G401 (cell line): Measurements from ENCODE around the gene SLC18A2. TPM values are rescaled to one million over a fixed set of nuclear protein-coding genes. Genes with fewer than 3 reads are reported as not detected.
A peak's percentile ranks its signal among the peaks of the same experiment; 100 is the strongest.

Source experiments
- DNase-seq: peaks from one replicate; pipeline ENCODE4 v3.0.0-alpha.2; 2015; ENCODE audit warnings: low spot score
- in situ Hi-C: cut with HindIII; loops from 2 replicates; pipeline ENCODE4 v1.10.0; 2016; ENCODE audit warnings: low sequenced_read_pairs, mixed read lengths
- total RNA-seq: library from RNA; depleted of rRNA; stranded (reverse); fragments of >200 nt; shearing (Covaris generic); gene quantifications from 2 replicates; pipeline ENCODE4 v1.2.3, GENCODE V29; 2014; rRNA removed

Gene SLC18A2
- total RNA-seq, result not detected in 2 replicates

DNA sequence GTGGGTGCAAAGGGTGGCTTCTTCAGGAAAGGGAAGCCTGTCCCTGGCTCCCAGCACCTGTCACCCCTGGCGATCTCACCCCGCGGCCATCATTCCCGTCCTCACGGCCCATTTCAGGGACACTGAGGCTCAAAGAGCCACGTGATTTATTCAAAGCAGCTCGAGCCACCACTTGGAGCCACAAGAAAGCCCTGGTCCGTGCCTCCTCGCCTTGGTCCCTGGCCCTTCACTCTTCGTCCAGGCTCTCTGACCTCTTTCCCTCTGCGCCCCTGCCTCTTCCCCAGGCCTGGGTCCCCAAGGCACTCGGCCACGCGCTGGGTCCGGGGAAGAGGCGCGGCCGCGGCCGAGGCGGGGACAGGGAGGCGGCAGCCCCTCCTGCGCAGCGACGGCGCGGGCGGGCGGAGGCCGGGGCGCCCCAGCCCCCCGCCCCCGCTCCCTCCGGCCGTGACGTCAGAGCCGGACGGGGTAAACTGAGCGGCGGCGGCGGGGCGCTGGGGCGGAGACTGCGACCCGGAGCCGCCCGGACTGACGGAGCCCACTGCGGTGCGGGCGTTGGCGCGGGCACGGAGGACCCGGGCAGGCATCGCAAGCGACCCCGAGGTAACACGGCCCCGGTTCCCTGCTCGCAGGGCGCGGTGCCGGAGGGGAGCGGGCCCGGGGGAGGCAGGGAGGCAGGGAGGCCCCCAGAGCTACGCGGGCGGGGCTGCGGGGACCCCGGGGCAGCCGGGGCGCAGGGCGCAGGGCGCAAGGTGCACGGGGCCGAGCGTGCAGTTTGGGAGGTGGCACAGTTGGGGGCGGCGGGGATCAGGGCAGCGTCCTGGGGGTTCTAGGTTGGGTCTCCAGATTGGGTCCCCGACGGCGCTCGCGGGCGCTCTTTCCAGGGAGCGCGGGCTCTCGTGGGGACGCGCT is at the start of gene SLC18A2:
SLC18A2 (plus strand) TSS at position 494 of the 909 bp plus-strand sequence. CDS start 580 bp downstream, outside the sequence.
- in situ Hi-C loops, result no loop called here
- no peak for DNase-seq

DNA sequence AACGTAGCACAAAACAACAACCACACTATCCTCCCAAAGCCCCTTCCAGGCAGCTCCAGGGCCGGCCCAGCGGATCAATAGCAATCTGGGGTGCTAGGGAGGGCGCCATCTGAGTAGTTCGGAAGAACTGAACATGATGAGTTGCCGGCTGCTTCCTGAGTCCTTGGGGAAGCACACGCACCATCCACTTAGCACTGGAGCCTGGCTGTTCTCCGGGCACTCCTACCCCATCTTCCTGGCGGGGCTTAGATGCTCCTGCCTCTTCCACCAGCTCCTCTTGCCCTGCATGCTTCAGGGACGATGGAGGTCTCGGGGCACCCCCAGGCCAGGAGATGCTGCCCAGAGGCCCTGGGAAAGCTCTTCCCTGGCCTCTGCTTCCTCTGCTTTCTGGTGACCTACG is 43.7 kb upstream of the SLC18A2 start, which contains the start of gene KCNK18:
KCNK18 (plus strand) TSS at position 301 of the 400 bp plus-strand sequence; CDS start at position 301, 0 bp downstream.
- no peak for DNase-seq
- in situ Hi-C loops, result no loop called here

DNA sequence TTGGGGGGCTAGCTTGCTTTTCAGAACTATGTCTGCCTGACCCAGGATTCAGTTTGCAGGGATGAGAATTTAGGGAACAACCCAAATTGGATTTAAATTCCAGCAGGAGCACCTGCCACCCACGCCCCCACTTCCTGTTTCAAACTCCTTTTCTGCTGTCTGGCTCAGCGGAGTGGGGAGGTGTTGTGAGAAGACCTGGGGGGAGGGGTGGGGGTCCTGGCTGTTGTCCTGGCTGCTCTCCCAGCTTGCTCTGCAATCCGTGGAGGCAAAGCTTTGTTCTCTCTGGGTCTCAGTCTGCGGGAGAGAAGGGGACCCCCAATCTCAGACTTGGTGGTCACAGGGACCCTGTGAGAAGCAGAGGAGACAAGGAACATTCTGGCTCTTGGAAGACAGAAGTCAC is 42.8 kb upstream of the SLC18A2 start:
- in situ Hi-C loops, result no loop called here

DNA sequence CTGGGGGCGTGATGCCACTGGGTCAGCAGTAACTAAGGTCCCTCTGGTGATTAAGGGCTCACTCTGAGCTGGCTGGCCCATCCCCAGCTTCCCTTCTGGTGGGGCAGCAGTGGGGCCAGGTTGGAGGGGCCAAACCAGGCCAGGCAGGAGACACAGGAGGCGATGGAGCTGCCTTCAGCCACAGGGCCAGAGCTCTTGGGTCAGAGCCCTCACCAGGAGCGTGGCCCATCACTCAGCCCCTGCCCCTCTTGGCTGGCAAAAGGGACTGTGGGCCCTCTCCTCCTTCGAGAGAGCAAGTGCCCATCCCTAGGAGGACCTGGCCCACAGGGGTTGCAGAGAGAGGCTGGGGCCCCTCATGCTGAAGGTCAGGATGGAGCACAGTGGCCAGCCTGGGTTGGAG is 39.1 kb upstream of the SLC18A2 start:
- no peak for DNase-seq
- in situ Hi-C loops, result no loop called here

More for the DNA sequence above, 42.8 kb upstream of the SLC18A2 start:
- DNase-seq, result no peak

DNA sequence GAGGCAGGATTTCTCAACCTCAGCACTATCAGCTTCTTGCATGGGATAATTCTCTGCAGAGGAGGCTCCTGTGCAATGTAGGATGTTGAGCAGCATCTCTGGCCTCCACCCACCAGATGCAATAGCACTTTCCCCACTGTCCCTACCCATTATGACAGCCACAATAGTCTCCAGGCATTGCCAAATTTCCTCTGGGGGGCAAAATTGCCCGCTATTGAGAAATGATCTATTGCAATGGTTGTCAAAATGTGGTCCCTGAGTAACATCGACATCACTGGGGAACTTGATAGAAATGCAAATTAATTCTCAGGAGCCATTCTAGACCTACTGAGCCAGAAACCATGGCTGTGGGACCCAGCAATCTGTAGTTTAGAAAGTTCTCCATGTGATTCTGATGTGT is 36.6 kb upstream of the SLC18A2 start:
- in situ Hi-C loops, result no loop called here
- DNase-seq, result no peak

DNA sequence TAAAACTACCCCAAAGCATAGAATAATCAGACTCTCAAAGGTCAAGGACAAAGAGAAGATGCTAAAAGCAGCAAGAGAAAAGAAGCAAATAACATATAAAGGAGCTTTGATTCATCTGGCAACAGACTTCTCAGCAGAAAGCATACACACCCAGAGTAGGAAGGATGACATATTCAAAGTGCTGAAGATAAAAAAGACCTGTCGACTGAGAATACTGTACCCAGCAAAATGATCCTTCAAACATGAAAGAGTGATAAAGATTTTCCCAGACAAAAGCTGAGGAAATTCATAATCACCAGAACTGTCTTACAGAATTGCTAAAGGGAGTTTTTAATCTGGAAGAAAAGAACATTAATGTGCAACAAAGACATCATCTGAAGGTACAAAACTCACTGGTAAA is 28.7 kb upstream of the SLC18A2 start:
- in situ Hi-C loops, result no loop called here
- no peak for DNase-seq

DNA sequence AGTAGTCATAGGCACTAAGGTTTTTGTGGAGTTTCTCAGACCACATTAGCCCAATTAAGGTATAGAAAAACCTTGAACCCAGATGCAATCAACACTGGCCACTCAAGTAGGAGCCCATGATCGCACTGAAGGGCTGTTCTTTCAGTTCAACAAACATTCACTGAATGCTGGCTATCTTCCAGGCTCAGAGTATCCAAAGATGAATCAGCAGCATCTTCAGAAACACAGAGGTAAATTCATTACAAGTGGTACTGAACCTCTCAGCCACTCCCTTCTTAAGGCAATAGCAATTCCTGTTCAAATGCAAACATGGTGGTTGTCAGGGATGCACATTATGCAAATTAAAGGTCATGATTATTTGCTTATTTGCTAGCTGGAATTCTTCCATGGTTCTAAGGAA is 26.5 kb upstream of the SLC18A2 start:
- in situ Hi-C loops, result no loop called here
- no peak for DNase-seq

DNA sequence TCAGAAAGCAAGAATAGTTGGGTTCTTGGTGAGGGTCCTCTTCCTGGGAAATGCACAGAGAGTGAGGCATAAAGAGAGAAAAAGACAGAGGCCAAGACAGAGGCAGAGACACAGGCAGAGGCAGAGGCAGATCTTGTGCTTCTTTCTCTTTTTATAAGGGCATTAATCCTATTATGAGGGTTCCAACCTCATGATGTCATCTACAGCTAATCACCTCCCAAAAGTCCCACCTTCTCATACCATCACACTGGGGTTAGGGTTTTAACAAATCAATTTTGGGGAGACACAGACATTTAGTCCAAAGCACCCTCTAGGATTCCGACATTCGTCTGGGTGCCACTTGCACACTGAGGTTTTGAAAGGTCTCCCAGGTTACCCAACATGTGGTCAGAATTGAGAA is 25.8 kb upstream of the SLC18A2 start:
- DNase-seq, result no peak
- in situ Hi-C loops, result no loop called here

DNA sequence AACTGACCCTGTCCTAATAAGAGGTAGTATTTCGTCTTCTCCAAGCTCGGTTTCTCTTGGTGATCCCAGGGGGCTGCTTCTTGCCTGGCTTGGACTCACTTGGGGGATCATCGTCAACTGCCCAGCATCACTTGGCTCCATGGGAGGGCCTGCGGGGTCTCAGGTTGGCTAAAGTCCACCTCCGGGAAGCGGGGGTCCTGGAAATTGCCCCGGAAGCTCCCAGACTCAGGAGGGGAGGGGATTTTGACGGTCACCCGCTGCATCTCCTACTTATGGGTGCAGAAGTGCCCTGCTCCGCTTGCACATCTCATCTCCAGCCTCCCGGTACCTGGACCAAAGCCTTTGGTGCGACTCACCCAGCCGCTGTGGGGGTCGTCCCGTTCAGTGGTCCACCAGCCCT is 24.9 kb upstream of the SLC18A2 start:
- no peak for DNase-seq
- in situ Hi-C loops, result no loop called here

DNA sequence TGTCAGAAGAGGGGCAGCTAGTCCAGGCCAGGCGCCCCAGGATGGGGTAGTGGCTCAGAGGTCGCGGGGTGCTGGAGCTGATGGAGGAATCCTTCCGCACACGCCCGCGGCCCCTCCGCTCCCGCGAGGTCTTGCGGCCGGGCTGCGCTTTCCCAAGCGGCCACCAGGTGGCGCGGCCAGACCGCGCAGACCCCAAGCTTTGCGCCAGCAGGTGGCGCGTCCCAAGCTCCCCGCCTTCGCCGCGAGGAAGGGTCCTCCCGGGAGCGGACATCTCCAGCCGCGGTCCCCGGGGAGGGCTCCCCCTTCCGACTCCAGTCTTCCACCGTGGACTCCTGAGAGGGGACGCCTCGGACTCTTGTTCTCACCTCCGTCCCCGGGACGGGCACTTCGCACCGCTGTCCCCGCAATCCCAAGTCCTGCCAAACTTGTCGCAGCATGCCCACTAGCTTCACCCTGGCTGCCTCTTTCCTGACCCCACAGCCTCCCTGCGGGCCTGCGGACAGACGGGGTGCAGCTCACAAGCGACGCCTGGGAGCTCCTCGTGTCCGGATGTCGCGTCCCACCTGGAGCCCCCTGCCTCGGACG is 24.2 kb upstream of the SLC18A2 start:
- in situ Hi-C loops, result no loop called here
- peak; percentile 34 for DNase-seq

DNA sequence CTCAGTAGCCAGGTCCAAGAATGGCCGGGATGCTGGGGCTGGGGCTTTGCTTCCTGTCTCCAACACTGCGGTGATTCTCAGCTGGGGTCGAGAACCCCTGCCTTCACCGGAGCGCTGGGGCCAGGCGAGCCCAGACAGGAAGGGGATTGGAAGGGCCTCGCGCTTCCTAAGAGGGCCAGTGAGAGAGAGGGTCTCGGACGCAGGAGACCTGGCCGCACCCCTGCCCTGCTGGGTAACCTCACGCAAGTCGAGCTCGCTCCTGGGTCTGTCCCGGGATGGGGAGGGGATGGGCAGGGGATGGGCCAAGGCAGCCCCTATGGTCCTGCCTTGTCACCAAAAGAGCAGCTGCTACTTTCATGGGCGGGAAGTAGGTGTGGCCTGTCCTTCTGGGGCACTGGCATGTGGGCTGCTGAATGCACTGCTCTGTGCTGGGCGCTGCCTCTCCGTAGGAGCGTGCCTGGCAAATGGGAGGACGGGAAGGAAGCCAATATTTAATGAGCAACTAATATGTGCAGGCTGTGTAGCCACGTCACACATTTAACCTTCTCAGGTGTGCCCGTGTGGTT is 23.6 kb upstream of the SLC18A2 start:
- no peak for DNase-seq
- in situ Hi-C loops, result no loop called here

DNA sequence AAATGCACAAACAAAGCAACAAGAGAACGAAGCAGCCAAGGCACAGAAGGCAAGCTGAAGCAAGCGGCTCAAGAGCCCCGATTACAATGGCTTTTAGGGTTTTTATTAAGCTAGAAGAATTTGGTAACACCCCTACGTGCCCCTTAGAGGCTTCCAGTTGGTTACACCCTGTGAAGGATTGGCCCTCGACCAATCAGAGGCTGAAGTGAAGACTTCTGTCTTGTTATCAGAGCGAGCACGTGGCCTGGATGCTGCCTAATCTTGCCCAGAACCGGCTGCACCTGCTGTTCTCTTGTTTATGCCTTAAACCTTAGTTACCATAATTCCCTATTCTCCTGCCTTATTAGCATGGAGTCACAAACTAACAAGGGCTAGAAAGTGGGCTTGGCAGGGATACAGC is 22.3 kb upstream of the SLC18A2 start:
- in situ Hi-C loops, result no loop called here
- DNase-seq, result no peak

DNA sequence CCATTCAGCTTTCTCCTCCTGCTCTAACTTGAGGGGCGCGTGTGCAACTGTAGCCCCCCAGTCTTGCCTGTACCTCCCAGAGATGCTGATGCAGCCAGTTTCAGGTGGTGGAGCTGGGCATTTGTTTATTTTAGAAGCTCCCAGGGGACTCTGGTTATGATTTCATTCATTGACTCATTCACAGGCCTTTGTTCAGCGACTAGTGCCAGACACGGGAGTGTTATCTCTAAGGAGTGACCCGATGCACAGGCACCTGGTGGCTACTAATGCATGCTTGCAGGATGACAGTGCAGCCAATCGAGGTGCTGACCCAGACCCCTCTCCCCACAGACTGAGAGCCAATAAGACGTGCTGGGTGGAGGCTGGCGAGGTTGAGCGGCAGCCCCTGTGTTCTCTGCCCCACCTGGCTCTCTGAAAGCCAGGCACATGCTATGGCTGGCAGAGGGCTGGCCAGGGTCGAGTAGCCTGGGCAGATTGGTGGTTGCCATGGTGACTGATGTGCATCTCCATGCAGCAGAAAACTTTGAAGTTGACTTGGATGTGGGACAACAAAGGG is 19.7 kb upstream of the SLC18A2 start:
- DNase-seq, result no peak
- in situ Hi-C loops, result no loop called here

DNA sequence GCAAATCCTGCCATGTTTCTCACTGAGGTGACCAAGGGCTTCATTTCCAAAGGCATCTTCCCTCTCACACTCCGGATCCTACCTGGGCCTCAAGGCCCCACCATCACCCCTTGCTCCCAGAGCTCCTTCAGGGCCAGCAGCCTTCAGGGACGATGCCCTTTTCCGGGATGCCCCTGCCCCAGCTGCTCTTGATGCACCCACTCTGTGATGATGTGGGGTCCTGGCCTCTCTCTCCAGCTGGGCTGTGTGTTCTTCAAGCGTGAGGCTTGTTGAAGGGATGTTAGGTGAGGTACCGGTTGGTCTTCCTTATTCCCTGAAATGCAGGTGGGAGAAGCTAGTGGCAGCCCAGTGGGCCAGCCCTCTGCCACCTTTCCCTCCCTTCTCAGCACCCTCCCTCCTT is 18.4 kb upstream of the SLC18A2 start:
- no peak for DNase-seq
- in situ Hi-C loops, result no loop called here

DNA sequence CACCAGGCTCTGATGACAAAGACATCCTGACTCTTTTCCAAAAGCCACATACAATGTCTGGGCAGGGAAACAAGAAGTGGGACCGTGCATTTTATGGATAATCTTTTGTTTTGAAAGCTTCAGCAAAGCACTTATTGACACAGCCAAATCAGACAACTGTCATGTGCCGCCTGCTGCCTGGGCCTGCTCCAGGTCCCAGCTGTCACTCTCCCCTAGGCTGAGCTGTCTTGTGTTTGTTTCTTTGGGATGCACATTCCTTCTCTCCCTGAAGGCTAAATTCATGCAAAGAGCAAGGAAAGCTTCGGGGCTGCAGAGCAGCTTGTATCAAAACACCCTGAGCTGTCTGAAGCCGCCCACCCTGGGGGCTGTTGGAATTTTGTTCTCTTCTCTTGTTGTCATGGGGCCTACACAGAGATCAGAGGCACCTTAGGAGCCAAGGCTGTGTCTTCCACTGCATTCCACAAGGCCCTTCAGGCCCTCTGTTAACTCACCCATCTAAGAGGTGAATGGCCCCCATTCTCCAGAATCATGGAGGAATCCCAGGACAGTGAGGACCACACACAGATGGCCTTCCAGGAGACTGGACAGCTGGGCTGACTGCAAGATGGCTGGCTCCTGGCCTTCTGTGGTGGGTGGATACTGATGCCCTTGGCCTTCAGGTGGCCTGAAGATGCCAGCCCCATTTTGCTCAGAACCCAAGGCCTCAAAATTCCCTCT is 17.8 kb upstream of the SLC18A2 start:
- DNase-seq, result no peak
- in situ Hi-C loops, result no loop called here

DNA sequence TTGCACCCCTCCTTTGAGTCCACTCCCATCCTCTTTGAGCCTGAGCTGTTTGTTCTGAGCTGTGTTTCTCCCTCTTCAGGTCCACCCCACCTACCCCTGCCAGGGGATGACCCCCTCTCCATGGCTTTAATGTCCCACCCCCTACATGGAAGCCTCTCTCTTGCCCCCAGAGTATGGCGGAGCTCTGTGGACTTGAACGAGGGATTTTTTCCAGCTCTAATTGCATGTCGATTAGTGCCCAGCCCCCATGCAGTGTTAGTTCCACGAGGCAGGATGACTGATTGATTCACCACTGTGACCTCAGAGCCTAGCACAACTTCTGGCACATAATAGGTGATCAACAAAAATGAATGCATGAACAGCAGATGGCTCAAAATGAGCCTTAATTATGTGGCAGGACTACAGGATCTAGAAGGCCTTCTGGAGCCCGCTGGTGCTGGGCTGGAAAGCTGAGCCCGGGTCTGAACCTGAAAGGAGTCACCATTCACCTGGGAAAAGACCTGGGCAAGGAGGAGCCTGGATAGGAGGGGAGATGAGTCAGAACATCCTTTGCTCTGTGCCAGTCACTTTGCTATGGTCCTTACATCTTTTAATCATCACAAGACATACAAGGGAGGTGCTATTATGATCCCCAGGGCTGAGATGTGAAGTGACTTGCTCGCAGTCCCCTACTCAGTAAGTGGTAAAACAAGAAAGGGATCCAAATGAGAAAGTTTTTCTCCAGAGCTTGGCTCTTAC is 17.1 kb upstream of the SLC18A2 start:
- no peak for DNase-seq
- in situ Hi-C loops, result no loop called here

DNA sequence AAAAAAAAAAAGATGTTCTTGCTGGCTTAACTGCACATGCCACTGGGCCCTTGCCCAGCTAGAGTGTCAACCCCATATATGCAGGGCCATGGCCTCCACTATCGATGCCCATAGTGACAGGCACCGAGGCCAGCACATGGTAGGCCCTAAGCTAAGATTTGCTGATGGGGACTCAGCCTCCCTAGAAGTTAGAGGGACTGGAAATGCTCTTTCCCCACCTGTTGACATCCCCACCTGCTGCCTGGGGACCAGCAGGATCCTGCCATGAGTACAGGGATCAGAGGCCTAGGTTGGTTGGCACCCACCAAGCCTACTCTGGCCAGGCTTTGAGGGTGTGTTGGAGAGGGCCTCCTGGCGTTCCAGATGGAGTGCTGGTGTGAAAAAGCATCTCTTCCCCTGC is 16.0 kb upstream of the SLC18A2 start:
- no peak for DNase-seq
- in situ Hi-C loops, result no loop called here

- in situ Hi-C loops, result no loop called here
- DNase-seq, result no peak
Observed at GRCh38 chr10:117226813-117227451, 14.0 kb upstream of the SLC18A2 start.
